ENCODE data around the gene GTF3C4. TPM values are rescaled to one million over a fixed set of nuclear protein-coding genes. Genes with fewer than 3 reads are reported as not detected.

GTF3C4 gene
- total and polyA plus RNA-seq, 2 of the 8 experiments (the other 6 are each of a cell fraction or from before 2014, with no cell fraction given), result 6.8 to 39.2 TPM

- TF ChIP-seq TBP (IDR thresholded peaks at IDR 0.05; ENCODE audit: low read depth, low read length), result no peak
Observed at GRCh38 chr9:132683873-132684272, 13.6 kb downstream of the GTF3C4 start (continued).

Measured in H1 (cell line).